HS-5 (cell line): ENCODE measurements around the gene RUNDC3A.
"Not testable (repeated sequence)": the region's sequence is repeated elsewhere in the genome, so short reads cannot be mapped to it uniquely, and the experiment has no call there.

Source experiments
- DNase-seq: peaks from one replicate; pipeline ENCODE4 v3.0.0-alpha.2; 2012; ENCODE audit warnings: low read depth

RUNDC3A gene

GRCh38 chr17:44359006-44359405 is 50.6 kb downstream of the RUNDC3A start:
- DNase-seq = no peak

GRCh38 chr17:44359458-44360143 is 51.2 kb downstream of the RUNDC3A start:
- no peak for DNase-seq

GRCh38 chr17:44360144-44360533 is 51.7 kb downstream of the RUNDC3A start:
- no peak for DNase-seq

GRCh38 chr17:44360826-44361225 is 52.4 kb downstream of the RUNDC3A start:
- no peak for DNase-seq

- DNase-seq = no peak
Observed at GRCh38 chr17:44361292-44362260, 53.2 kb downstream of the RUNDC3A start.

- DNase-seq = no peak
Observed at GRCh38 chr17:44362459-44362948, 54.1 kb downstream of the RUNDC3A start.

- no peak for DNase-seq
Observed at GRCh38 chr17:44362949-44363612, 54.7 kb downstream of the RUNDC3A start.

- DNase-seq = no peak
Observed at GRCh38 chr17:44363613-44364159, 55.3 kb downstream of the RUNDC3A start, which contains the start of gene FAM171A2. FAM171A2 (minus strand) TSS chr17:44363853; CDS start chr17:44363714, 139 bp downstream.

- not testable (repeated sequence) for DNase-seq
Observed at GRCh38 chr17:44365051-44365450, 56.6 kb downstream of the RUNDC3A start.

GRCh38 chr17:44367231-44367979 is 59.0 kb downstream of the RUNDC3A start:
- DNase-seq = no peak
